ENCODE results near the gene TMEM132C.

The TMEM132C gene

GRCh38 chr12:128682548-128683275 lies 415.7 kb downstream of the TMEM132C start:
- no peak for DNase-seq

DNA sequence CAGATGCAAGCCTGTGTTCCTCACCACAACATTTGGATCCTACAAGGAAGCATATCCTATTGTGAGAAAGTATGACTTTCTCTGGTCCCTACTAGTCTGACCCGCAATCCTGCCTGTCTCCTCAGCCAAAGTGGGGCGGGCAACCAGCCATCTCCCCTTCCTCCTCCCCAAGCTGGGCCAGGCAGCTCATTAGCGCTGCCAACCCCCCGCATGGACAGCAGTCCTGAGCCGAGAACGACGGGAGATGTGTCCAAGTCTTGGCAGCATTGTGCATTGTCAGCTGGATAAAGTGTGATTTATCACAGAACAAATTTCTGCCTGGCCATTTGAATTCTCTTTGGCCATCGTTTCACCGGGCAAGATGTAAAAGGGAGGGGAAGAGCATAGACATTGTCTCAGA lies 417.4 kb downstream of the TMEM132C start:
- DNase-seq: no peak

- no peak for DNase-seq
Observed at GRCh38 chr12:128685903-128686475, 419.0 kb downstream of the TMEM132C start.

GRCh38 chr12:128687851-128688250 lies 420.9 kb downstream of the TMEM132C start:
- DNase-seq: no peak

DNA sequence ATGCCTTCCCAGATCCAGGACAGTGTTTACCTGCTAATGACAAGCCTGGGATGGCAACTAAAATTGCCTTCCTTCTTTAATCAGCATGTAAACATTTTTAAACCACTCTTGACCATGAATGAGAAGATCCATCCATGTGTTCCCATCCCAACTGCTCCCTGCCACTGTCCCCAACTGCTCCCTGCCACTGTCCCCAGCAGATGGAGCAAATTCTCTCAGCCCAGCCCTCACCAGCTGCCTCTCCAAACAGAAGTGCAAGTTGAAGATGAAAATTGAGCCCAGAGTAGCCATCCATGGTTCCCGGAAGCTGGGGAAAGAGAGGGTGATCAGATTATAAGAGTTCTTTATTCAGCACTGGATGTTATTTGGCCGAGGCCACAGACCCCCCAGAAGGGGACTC lies 423.7 kb downstream of the TMEM132C start:
- no peak for DNase-seq

GRCh38 chr12:128693115-128693514 lies 426.1 kb downstream of the TMEM132C start:
- DNase-seq: no peak

- no peak for DNase-seq
Observed at GRCh38 chr12:128693771-128694170, 426.8 kb downstream of the TMEM132C start.

GRCh38 chr12:128694445-128694844 lies 427.5 kb downstream of the TMEM132C start:
- no peak for DNase-seq

- DNase-seq: no peak
Observed at GRCh38 chr12:128695697-128696096, 428.7 kb downstream of the TMEM132C start.

- no peak for DNase-seq
Observed at GRCh38 chr12:128698301-128698972, 431.5 kb downstream of the TMEM132C start.

- no peak for DNase-seq
Observed at GRCh38 chr12:128699106-128699505, 432.1 kb downstream of the TMEM132C start.

DNA sequence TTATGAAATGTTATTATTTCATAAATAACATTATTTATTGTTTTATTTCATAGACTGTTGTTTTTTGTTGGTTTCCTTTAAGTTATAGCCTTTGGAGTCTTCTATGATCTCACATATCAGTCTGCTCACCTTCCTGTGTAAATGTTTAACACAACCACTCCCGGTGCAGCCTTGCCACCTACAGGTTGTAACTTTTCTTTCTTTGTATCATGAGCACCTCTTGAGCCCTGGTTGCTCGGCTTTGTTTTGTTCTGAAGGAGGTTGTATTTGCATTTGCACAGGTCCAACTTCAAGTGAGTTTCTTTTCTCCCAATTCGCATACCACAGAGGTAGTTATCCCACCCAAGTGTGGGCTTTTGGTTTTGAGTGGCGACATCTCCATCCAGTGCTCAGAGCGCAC lies 435.4 kb downstream of the TMEM132C start:
- no peak for DNase-seq

GRCh38 chr12:128705140-128705539 lies 438.2 kb downstream of the TMEM132C start:
- no peak for DNase-seq

DNA sequence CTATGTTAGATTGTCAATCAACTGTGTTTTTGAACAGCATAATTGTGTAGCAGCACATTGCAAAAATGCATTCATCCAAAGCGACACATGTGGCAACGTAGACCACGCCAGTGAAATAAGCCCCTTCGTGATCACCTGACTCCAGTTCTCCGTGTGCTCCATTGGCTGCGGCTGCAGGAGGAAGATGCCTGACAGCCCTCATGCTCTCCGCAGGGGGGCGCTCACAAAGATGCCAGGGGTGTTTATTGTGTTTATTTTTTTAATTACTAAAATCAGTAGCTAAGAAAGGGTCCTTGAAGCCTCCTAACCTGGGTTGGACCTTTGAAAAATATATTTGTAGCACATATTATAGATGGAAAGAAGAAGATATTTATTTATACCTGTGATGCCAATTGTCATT lies 440.5 kb downstream of the TMEM132C start:
- no peak for DNase-seq

DNA sequence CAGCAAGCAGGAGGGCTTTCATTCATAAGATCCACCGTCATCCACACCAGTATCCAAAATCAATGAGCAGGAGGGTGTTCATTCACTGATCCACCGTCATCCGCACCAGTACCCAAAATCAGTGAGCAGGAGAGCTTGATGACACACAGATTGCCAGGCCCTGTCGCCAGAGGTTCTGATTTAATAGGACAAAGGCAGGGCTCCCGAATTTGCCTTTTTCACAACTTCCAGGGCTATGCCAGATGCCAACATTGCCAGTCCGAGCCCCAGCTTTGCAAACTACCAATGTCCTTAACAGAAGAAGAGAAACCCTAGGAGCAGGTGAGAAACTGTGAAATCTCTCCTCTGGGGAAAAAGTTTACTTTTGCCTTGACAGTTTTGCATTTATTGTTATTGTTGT lies 441.8 kb downstream of the TMEM132C start:
- DNase-seq: no peak

DNA sequence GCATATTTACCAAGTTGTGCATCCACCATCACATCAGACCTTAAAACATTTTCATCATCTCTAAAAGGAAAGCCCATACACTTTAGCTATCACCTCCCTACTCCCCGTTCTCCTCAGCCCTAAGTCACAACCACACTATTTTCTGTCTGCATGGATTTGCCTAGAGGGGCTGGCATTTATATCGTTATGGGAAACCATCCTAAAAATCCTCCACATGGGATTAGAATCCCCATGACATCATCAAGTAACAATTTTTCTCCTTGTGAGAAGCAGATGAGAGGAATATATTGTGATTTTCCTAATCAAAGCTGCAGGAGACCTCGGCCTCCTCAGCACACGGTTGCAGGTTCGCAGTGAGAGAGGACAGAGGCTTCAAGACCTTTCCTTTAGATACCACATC lies 442.7 kb downstream of the TMEM132C start:
- no peak for DNase-seq

DNA sequence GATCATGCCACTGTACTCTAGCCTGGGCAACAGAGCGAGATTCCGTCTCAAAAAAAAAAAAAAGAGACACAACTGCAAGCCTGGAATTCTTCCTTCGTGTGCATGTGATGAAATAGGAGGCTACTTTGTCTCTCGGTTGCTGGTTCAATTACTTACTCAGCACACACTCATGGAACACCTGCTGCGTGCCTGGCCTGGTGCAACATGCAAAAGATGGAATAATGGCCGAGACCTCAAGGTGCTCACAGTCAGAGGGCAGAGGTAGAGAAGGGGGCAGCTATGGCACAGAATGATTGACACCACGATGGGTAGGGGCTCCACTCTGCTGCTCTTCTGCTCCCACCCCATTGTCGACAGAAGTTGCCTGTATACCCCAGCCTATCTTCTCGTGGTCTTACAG lies 444.5 kb downstream of the TMEM132C start:
- no peak for DNase-seq

DNA sequence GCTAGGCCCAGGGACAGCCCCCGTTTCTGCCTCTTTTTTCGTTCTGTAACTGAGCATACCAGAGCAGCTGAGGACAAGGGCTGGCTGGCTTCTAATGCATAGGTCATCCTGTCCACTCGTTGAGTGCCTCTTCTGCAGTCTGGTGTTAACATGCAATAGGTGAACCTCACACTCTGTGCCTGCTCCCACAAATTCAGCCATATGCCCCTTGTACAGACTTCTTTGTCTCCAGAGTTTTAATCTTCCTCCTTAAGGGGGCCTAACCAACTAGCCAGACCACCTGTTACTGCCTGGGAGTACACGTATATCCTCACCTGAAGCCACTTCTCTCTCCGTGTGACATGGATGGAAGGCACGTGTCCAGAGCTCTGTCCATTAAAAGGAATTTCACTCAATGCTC lies 445.7 kb downstream of the TMEM132C start:
- DNase-seq: no peak

DNA sequence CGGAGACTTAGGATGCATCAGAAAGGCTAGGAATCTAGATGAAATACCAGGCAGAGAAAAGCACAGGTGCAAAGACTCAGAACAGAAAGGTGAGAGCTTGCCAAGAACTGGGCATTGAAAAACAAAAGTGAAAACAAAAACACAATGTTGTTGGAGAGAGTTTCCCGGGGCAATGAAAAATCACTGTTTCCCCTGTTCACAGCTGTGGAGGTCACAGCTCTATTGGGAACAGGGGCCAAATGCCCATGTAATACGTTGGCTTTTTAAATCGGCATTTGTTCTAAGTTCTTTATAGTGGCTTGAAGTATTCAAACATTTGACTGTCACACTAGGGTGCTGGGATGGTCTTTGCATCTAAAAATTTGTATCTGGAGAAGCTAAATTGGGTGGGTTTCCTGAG lies 448.5 kb downstream of the TMEM132C start:
- no peak for DNase-seq

DNA sequence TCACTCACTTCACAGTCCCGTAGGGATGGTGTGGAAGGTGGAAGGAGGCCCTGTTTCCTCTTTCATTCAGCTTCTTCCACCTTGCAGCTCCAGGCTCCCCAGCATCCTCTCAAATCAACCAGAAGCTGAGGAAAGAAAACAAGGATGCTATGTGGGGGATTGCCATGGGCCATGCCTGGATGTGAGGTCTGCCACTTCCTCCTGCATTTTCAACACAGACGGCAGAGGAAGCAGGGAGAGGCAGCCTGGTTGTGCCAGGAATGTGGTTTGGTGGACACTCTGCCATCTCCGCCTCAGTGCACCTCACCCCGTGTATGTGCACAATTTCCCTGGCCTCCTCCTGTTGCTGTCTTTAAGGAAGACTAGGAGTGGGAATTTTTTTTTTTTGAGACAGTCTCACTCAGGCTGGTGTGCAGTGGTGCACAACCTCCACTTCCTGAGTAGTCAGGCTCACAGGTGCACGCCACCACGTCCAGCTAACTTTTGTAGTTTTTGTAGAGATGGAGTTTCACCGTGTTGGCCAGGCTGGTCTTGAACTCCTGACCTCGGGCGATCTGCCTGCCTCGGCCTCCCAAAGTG lies 457.6 kb downstream of the TMEM132C start:
- no peak for DNase-seq

- no peak for DNase-seq
Observed at GRCh38 chr12:128726886-128727285, 459.9 kb downstream of the TMEM132C start.

DNA sequence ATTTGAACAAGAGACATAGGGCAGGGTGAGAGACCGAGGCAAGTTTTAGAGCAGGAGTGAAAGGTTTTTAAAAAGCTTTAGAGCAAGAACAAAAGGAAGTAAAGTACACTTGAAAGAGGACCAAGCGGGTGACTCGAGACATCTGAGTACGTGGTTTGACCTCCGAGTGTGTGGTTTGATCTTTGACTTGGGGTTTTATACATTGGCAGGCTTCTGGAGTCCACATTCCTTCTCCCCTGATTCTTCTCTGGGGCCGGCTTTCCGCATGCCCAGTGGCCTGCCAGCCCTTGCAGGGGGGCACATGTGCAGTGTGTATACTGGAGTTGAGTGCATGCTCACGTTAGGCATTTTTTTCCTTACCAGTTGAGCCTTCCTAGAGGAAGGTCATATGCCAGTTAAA lies 460.5 kb downstream of the TMEM132C start:
- no peak for DNase-seq

DNA sequence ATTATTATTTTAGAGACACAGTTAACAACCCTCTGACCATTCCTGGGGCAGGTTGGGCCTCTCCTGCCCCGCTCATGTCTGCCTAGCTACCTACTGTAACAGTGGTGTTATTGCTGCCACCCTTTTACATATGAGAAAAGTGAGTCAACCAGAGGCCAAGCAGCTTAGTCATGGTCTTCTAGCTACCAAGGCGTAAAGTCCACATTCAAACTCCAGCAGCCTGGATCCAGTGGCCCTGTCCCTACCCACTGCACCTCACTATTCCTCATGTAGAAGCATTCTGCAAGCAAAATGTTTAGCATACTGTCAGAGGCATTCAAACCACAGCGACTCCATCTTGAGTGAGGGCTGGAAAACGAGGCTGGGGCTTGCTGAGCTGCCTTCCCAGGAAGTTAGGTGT lies 461.0 kb downstream of the TMEM132C start:
- no peak for DNase-seq

DNA sequence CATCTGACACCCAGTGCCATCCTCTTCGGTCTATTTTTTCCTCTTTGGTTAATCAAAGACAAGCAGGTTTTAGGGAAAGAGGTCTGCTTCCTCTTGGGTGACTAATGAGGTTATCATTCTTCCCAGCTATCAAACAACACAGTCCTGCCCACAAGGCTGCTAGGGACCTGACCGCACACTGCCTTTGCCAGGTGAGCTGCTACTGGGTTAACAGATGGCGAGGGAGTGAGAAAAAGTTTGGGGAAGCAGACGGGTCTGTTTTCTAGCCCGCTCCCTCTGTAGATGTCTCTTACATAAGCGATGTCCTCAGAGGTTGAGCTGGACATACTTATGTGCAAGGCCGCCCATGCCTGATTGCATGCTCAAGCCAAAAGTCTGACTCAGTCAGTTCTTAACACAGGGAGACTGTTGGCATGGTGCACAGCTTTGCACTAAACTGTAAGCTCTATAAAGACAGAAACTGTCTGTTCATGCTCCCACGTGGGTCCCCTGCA lies 462.7 kb downstream of the TMEM132C start:
- no peak for DNase-seq

All from NCI-H2227 treated with DMSO at 0.1 percent for 48 hours (cell line).